Measurements from ENCODE around the gene C16orf54. TPM values are rescaled to one million over a fixed set of nuclear protein-coding genes. Genes with fewer than 3 reads are reported as not detected.
"Not testable (repeated sequence)": the region's sequence is repeated elsewhere in the genome, so short reads cannot be mapped to it uniquely, and the experiment has no call there.

C16orf54 gene
- polyA plus RNA-seq, 1 experiment: not detected

DNA sequence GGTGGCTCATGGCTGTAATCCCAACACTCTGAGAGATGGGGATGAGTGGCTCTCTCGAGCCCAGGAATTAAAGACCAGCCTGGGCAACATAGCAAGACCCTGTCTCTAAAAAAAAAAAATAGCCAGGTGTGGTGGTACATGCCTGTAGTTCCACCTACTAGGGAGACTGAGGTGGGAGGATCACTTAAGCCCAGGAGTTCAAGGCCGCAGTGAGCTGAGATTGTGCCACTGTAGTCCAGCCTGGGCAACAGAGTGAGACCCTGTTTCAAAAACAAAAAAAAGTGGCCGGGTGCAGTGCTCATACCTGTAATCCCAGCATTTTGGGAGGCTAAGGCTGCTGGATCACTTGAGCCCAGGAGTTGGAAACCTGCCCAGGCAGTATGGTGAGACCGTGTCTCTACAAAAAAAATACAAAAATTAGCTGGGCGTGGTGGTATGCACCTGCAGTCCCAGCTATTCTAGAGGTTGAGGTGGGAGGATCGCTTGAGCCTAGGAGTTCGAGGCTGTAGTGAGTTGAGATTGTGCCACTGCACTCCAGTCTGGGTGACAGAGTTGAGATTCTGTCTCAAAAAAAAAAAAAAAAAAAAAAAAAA lies 3.0 kb downstream of the C16orf54 start:
- no peak overlapping the region for H3K4me3 ChIP-seq (ENCODE audit: low read depth, low read length)
- no peak overlapping the region for H3K27ac ChIP-seq (ENCODE audit: low read depth, low read length)
- no peaks in the 10 kb centered on the region; the same call in 1 of the 2 replicates for H3K9me3 ChIP-seq (ENCODE audit: control insufficient read depth, insufficient read depth, low read length)
- ChIA-PET POLR2A (no interaction called here), CTCF (no interaction called here)
- H3K27me3 ChIP-seq (ENCODE audit: control insufficient read depth, insufficient read depth, low read length): peaks cover 18% of the 10 kb centered on the region
- TF ChIP-seq, protein P1, sequence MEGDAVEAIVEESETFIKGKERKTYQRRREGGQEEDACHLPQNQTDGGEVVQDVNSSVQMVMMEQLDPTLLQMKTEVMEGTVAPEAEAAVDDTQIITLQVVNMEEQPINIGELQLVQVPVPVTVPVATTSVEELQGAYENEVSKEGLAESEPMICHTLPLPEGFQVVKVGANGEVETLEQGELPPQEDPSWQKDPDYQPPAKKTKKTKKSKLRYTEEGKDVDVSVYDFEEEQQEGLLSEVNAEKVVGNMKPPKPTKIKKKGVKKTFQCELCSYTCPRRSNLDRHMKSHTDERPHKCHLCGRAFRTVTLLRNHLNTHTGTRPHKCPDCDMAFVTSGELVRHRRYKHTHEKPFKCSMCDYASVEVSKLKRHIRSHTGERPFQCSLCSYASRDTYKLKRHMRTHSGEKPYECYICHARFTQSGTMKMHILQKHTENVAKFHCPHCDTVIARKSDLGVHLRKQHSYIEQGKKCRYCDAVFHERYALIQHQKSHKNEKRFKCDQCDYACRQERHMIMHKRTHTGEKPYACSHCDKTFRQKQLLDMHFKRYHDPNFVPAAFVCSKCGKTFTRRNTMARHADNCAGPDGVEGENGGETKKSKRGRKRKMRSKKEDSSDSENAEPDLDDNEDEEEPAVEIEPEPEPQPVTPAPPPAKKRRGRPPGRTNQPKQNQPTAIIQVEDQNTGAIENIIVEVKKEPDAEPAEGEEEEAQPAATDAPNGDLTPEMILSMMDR (IDR thresholded peaks at IDR 0.05; ENCODE audit: low read depth, low read length): no peak
- DNase-seq (ENCODE audit: low read depth, low spot score): no peak

- H3K27ac ChIP-seq (ENCODE audit: low read depth, low read length); CTCF ChIA-PET; H3K4me3 ChIP-seq (ENCODE audit: low read depth, low read length); H3K9me3 ChIP-seq (ENCODE audit: control insufficient read depth, insufficient read depth, low read length); POLR2A ChIA-PET; DNase-seq (ENCODE audit: low read depth, low spot score): not testable (repeated sequence)
- peaks cover 22% of the 10 kb centered on the region for H3K27me3 ChIP-seq (ENCODE audit: control insufficient read depth, insufficient read depth, low read length)
These were observed 5.2 kb downstream of the C16orf54 start for GRCh38 chr16:29740630-29741015.

GRCh38 chr16:29739927-29740629 lies 5.7 kb downstream of the C16orf54 start:
- POLR2A ChIA-PET; H3K9me3 ChIP-seq (ENCODE audit: control insufficient read depth, insufficient read depth, low read length); DNase-seq (ENCODE audit: low read depth, low spot score); H3K4me3 ChIP-seq (ENCODE audit: low read depth, low read length); H3K27ac ChIP-seq (ENCODE audit: low read depth, low read length); CTCF ChIA-PET: not testable (repeated sequence)
- peaks cover 18% of the 10 kb centered on the region for H3K27me3 ChIP-seq (ENCODE audit: control insufficient read depth, insufficient read depth, low read length)

- H3K4me3 ChIP-seq (ENCODE audit: low read depth, low read length): no peak overlapping the region
- no peaks in the 10 kb centered on the region for H3K9me3 ChIP-seq (ENCODE audit: control insufficient read depth, insufficient read depth, low read length)
- ChIA-PET CTCF (interaction anchor here (0.8 kb wide), 1 partner anchor 46 kb away, joined by 3 read pairs; no protein-coding TSS in a partner anchor), POLR2A (no interaction called here)
- H3K27ac ChIP-seq (ENCODE audit: low read depth, low read length): no peak overlapping the region
- peaks cover 16% of the 10 kb centered on the region for H3K27me3 ChIP-seq (ENCODE audit: control insufficient read depth, insufficient read depth, low read length)
- TF ChIP-seq, protein P1 (IDR thresholded peaks at IDR 0.05; ENCODE audit: low read depth, low read length): no peak
- DNase-seq (ENCODE audit: low read depth, low spot score): no peak
These were observed 7.3 kb downstream of the C16orf54 start for GRCh38 chr16:29738514-29738913.

DNA sequence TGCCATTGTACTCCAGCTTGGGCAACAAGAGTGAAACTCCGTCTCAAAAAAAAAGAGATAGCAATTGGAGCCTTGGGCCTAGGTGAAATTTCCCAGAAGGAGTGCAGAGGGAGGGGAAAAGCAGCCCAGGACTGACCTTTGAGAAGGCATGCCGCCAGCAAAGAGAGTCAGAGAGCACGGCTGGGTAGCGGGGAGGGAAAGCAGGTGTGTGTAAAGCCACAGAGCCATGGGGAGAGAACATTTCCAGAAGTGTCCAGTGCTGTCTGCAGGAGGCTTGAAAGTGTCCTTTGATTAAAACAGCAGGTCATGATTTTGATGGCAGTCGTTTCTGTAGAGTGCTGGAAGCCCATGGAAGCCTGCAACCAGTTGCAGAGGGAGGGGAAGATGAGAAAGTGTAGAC lies 8.1 kb downstream of the C16orf54 start:
- no peak overlapping the region for H3K27ac ChIP-seq (ENCODE audit: low read depth, low read length)
- H3K4me3 ChIP-seq (ENCODE audit: low read depth, low read length): no peak overlapping the region
- DNase-seq (ENCODE audit: low read depth, low spot score): no peak
- CTCF ChIA-PET: no interaction called here
- TF ChIP-seq, protein P1 (IDR thresholded peaks at IDR 0.05; ENCODE audit: low read depth, low read length): no peak
- H3K27me3 ChIP-seq (ENCODE audit: control insufficient read depth, insufficient read depth, low read length): peaks cover 10% of the 10 kb centered on the region
- H3K9me3 ChIP-seq (ENCODE audit: control insufficient read depth, insufficient read depth, low read length): no peaks in the 10 kb centered on the region
- POLR2A ChIA-PET: no interaction called here

DNA sequence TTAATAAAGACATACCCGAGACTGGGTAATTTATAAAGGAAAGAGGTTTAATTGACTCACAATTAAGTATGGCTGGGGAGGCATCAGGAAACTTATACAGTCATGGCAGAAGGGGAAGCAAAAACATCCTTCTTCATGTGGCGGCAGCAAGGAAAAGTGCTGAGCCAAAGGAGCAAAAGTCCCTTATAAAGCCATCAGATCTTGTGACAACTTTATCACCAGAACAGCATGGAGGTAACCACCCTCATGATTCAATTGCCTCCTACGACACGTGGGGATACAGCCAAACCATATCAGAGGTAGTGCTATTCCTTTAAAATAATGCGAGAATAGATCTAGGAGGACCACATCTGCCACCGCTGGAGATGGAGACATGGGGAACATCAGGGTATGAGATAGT lies 9.0 kb downstream of the C16orf54 start:
- no peak for DNase-seq (ENCODE audit: low read depth, low spot score)
- peaks cover 10% of the 10 kb centered on the region for H3K27me3 ChIP-seq (ENCODE audit: control insufficient read depth, insufficient read depth, low read length)
- ChIA-PET POLR2A (no interaction called here), CTCF (no interaction called here)
- TF ChIP-seq, protein P1 (IDR thresholded peaks at IDR 0.05; ENCODE audit: low read depth, low read length): no peak
- no peak overlapping the region for H3K4me3 ChIP-seq (ENCODE audit: low read depth, low read length)
- H3K9me3 ChIP-seq (ENCODE audit: control insufficient read depth, insufficient read depth, low read length): no peaks in the 10 kb centered on the region
- H3K27ac ChIP-seq (ENCODE audit: low read depth, low read length): no peak overlapping the region

Measured in AG04450 (cell line).